Ovary (tissue), 9 donors: ENCODE data around the gene DMRTC2. TPM values are rescaled to one million over a fixed set of nuclear protein-coding genes. Genes with fewer than 3 reads are reported as not detected.

Experiments used
- DNase-seq, 5 donors: peaks; one replicate each; pipeline ENCODE4 v3.0.0-alpha.2; 2019 to 2020
- H3K27ac ChIP-seq, 2 donors: fragments of 200-600 bp; one replicate each; pipeline versions ENCODE4 v1.5.1 to v1.8.0; 2019 to 2022
- H3K27me3 ChIP-seq: fragments of 200-600 bp; one replicate; pipeline ENCODE4 v1.8.0; 2022
- H3K36me3 ChIP-seq: fragments of 200-600 bp; sonication (generic); one replicate; pipeline ENCODE4 v1.5.1; 2019
- H3K4me1 ChIP-seq: one replicate; pipeline ENCODE4 v1.8.1; 2013; ENCODE audit warnings: mild to moderate bottlenecking, moderate library complexity; ENCODE audit not compliant: insufficient read depth
- H3K4me3 ChIP-seq: fragments of 200-600 bp; sonication (generic); one replicate; pipeline ENCODE4 v1.5.1; 2017
- H3K9me3 ChIP-seq, 2 donors: fragments of 200-600 bp in 1 of 2; sonication (generic) in 1 of 2; one replicate each; pipeline versions ENCODE4 v1.5.1 to v1.8.1; 2013 to 2019; ENCODE audit warnings: mild to moderate bottlenecking in 1 of 2, moderate library complexity in 1 of 2
- CTCF ChIP-seq, 3 donors: fragments of 450-650 bp in 2 of 3; fragments of 200-600 bp in 1 of 3; IDR thresholded peaks; one replicate each; pipeline versions ENCODE4 v1.5.1 to v1.8.0; 2016 to 2022; ENCODE audit warnings: antibody characterized with exemption in 3 of 3, mild to moderate bottlenecking in 1 of 3
- EP300 ChIP-seq: sonication (generic); formaldehyde crosslinking; IDR thresholded peaks from one replicate; pipeline ENCODE4 v1.6.1; 2017; ENCODE audit warnings: antibody characterized with exemption
- POLR2A ChIP-seq: fragments of 450-650 bp; IDR thresholded peaks from one replicate; pipeline ENCODE4 v1.6.1; 2017; ENCODE audit warnings: antibody characterized with exemption, mild to moderate bottlenecking, moderate library complexity
- WGBS, 3 donors: extraction: QIAGEN DNeasy Blood & Tissue Kit in 1 of 3; methylation state at CpG; one replicate each; pipeline versions ENCODE4 v1.1.5 to v1.1.7; 2013 to 2017; 5-methylcytosine and 5-hydroxymethylcytosine counted together
- intact Hi-C, 4 donors: fragments of 100-400 bp; cut with DNase I; formaldehyde crosslinking; loops; one replicate each; pipeline versions ENCODE4 v1.11.0 to v1.15.1; 2022 to 2023
- polyA plus RNA-seq, 2 donors: library from polyadenylated mRNA; stranded (reverse); fragments of 200-250 nt in 1 of 2; fragments of 350-450 nt in 1 of 2; fragmentation: Illumina TruSeq in 1 of 2; extraction: RNeasy Lipid Tissue Mini Kit (QIAGEN cat#74804) in 1 of 2; gene quantifications; one replicate each; pipeline ENCODE4 v1.2.3, GENCODE V29; 2013 to 2014
- total RNA-seq, 7 donors: library from RNA; depleted of rRNA in 2 of 7; stranded (reverse); fragments of >200 nt in 2 of 7; fragmentation: NEBNext Ultra II Directional in 3 of 7; extraction: Animal tissue kit (Norgen Biotek cat#: 25700) in 3 of 7; gene quantifications; one replicate each; pipeline versions ENCODE4 v1.1.0 to v1.2.4, GENCODE V29; 2016 to 2023
- donor health status: DM: no; HTN: no; CAD: no; lungs with moderate emphysema.
- donor health status: DM: no; HTN: no; CAD: no.
- donor health status: Bipolar disorder and iron deficiency.
- donor health status: DM: yes; HTN: yes; CAD: no.
- donor health status: DM: no; HTN: no; CAD: no.
- donor health status: DM: yes; HTN: yes; CAD: no.

Gene DMRTC2
- total and polyA plus RNA-seq, 9 donors: 0.07 TPM; not detected in 8

- Histone ChIP-seq H3K36me3 (no peaks in the 10 kb centered on the region), H3K9me3 (no peaks in the 10 kb centered on the region), H3K4me1 (no peaks in the 10 kb centered on the region), H3K27me3 (no peaks in the 10 kb centered on the region), H3K4me3 (no peak overlapping the region), H3K27ac (no peak overlapping the region)
- DNase-seq: no peak
- WGBS, 3 donors: 76 to 80% (median 78%) methylated on average over 12 of the region's 12 CpGs
- intact Hi-C loops: no loop called here
- TF ChIP-seq EP300 (no peak), CTCF (IDR thresholded peaks at IDR 0.05) (no peak), POLR2A (no peak)
Observed at GRCh38 chr19:41868989-41869300, 24.1 kb downstream of the DMRTC2 start.

GRCh38 chr19:41869374-41869955, 24.6 kb downstream of the DMRTC2 start:
- H3K36me3 ChIP-seq: no peaks in the 10 kb centered on the region
- TF ChIP-seq POLR2A: no peak
- TF ChIP-seq CTCF (IDR thresholded peaks at IDR 0.05): no peak
- TF ChIP-seq EP300: no peak

GRCh38 chr19:41870401-41870873, 25.6 kb downstream of the DMRTC2 start:
- intact Hi-C loops: no loop called here
- 66 to 79% (median 76%) methylated on average over 3 of the region's 3 CpGs for WGBS, 3 donors
- Histone ChIP-seq H3K4me1 (no peaks in the 10 kb centered on the region), H3K27me3 (no peaks in the 10 kb centered on the region), H3K9me3 (no peaks in the 10 kb centered on the region), H3K4me3 (no peak overlapping the region), H3K27ac (no peak overlapping the region), H3K36me3 (no peaks in the 10 kb centered on the region)
- TF ChIP-seq CTCF (IDR thresholded peaks at IDR 0.05) (no peak), EP300 (no peak), POLR2A (no peak)
- no peak for DNase-seq

More at GRCh38 chr19:41869374-41869955, 24.6 kb downstream of the DMRTC2 start:
- intact Hi-C loops: no loop called here
- DNase-seq: no peak
- Histone ChIP-seq H3K9me3 (no peaks in the 10 kb centered on the region), H3K4me3 (no peak overlapping the region), H3K27ac (no peak overlapping the region), H3K4me1 (no peaks in the 10 kb centered on the region), H3K27me3 (no peaks in the 10 kb centered on the region)
- 79 to 82% (median 80%) methylated on average over 13 of the region's 13 CpGs for WGBS, 3 donors

- Histone ChIP-seq H3K36me3 (no peaks in the 10 kb centered on the region), H3K27ac (no peak overlapping the region), H3K4me1 (no peaks in the 10 kb centered on the region), H3K4me3 (no peak overlapping the region), H3K9me3 (no peaks in the 10 kb centered on the region), H3K27me3 (no peaks in the 10 kb centered on the region)
- no peak for DNase-seq
- WGBS, 3 donors: 49 to 56% (median 55%) methylated on average over 16 of the region's 16 CpGs
- TF ChIP-seq CTCF (IDR thresholded peaks at IDR 0.05) (no peak), POLR2A (no peak), EP300 (no peak)
- intact Hi-C loops: no loop called here
Observed at GRCh38 chr19:41871573-41872383, 26.9 kb downstream of the DMRTC2 start.
